Activated T-cell treated with anti-CD3 and anti-CD28 coated beads, Interleukin-2, amount 50 U/mL, for 72 hours (primary cell): Measurements from ENCODE around the gene KCNK4. TPM values are rescaled to one million over a fixed set of nuclear protein-coding genes. Genes with fewer than 3 reads are reported as not detected.
"Not testable (repeated sequence)": the region's sequence is repeated elsewhere in the genome, so short reads cannot be mapped to it uniquely, and the experiment has no call there.

Source experiments
- ATAC-seq, 2 donors: fragments of 150-1000 bp; cut with Tn5 transposase; replicated peaks in 1 of 2; 2 replicates each; pipeline ENCODE4 v1.10.0; 2021; ENCODE audit warnings: moderate library complexity in 2 of 2, mild to moderate bottlenecking in 1 of 2
- DNase-seq, 2 donors: peaks; one replicate each; pipeline ENCODE4 v3.0.0; 2021 to 2022; ENCODE audit warnings: mixed read lengths in 1 of 2
- H3K27ac Mint-ChIP-seq: one replicate; pipeline ENCODE4 v1.8.0; 2022; ENCODE audit warnings: mild to moderate bottlenecking, moderate library complexity, mixed read lengths
- H3K27me3 Mint-ChIP-seq: one replicate; pipeline ENCODE4 v1.8.0; 2022; ENCODE audit warnings: low read depth, mixed read lengths
- H3K36me3 Mint-ChIP-seq, 2 donors: one replicate each; pipeline ENCODE4 v1.8.0; 2022; ENCODE audit warnings: mixed read lengths in 2 of 2, mild to moderate bottlenecking in 1 of 2; ENCODE audit not compliant: insufficient read depth in 2 of 2
- H3K4me1 Mint-ChIP-seq: one replicate; pipeline ENCODE4 v1.8.0; 2022; ENCODE audit warnings: low read depth, mixed read lengths
- H3K4me3 Mint-ChIP-seq, 2 donors: one replicate each; pipeline ENCODE4 v1.8.0; 2022; ENCODE audit warnings: mild to moderate bottlenecking in 2 of 2, mixed read lengths in 2 of 2, moderate library complexity in 2 of 2
- H3K9me3 Mint-ChIP-seq, 2 donors: one replicate each; pipeline ENCODE4 v1.8.0; 2022; ENCODE audit warnings: mixed read lengths in 2 of 2
- total RNA-seq, 2 donors: library from RNA; stranded (reverse); gene quantifications; one replicate each; pipeline ENCODE4 v1.2.3, GENCODE V29; 2022

KCNK4 gene
- total RNA-seq, 2 donors from 2014 or later: 0.35 TPM; not detected in 1

DNA sequence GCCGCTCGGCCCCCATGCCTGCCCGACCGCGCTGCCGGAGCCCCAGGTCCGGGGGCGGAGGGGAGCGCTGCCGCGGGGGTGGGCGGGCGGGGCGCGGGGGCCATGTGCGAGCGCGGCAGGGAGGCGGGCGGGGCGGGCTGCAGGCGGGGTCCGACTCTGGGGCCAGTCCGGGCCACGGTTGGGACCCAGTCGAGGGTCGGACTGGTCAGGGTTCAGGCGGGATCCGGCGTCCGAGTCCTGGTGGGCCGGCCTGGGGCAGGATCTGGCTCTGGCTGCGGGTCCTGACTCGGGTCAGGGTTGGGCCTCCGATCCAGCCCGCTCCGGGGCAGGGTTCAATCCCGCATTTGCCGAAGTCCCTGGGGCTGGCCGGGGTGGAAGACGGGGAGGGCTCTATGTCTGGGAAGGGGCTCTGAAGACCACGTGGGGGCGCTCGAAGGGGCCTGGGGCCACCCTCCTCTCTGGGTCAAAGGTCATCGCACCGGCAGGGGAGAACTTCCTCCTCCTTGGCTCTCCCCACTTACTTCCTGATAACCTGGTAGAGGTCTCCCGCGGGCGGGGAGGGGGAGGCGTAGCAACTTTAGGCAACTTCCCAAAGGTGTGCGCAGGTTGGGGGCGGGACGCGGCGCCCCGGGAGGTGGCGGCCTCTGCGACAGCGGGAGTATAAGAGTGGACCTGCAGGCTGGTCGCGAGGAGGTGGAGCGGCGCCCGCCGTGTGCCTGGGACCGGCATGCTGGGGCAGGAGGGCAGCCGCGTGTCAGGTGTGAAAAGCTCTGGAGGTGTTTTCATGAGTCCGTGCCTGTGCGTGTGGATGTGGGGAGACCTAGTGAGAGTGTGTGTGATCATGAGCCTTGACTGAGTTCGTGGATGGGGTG, 14.8 kb downstream of the KCNK4 start:
- Mint-ChIP-seq H3K4me3 (peak overlapping the region; percentile 93 to 100), H3K4me1 (peaks cover 44% of the 10 kb centered on the region), H3K27ac (peak overlapping the region; percentile 23), H3K36me3 (peaks cover 0 to 10% of the 10 kb centered on the region in 2 donors), H3K9me3 (no peaks in the 10 kb centered on the region), H3K27me3 (peaks cover 11% of the 10 kb centered on the region)
- DNase-seq: peak; percentile 79 to 82
- ATAC-seq: peak; percentile 31 to 34

DNA sequence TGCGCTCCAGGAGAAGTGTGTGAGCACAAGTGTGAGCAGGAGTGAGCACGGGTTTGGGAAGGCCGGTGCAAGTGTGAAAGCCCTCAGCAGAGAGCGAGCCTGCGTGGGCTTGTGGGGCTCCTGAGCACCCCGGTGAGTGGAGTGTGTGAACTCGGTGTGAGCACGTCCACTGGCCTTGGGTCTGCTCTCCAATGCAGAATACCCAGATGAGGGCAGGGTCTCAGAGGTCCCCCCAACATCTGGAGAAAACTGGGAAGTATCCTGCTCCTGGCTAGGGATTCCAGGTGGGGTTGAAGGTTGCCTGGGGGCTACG, 15.4 kb downstream of the KCNK4 start:
- ATAC-seq (no peak), DNase-seq (no peak)
- Mint-ChIP-seq H3K9me3 (no peaks in the 10 kb centered on the region), H3K27me3 (peaks cover 5% of the 10 kb centered on the region), H3K36me3 (peaks cover 0 to 10% of the 10 kb centered on the region in 2 donors), H3K4me3 (peak overlapping the region; percentile 93 to 100), H3K4me1 (peaks cover 42% of the 10 kb centered on the region), H3K27ac (peak overlapping the region; percentile 23)

DNA sequence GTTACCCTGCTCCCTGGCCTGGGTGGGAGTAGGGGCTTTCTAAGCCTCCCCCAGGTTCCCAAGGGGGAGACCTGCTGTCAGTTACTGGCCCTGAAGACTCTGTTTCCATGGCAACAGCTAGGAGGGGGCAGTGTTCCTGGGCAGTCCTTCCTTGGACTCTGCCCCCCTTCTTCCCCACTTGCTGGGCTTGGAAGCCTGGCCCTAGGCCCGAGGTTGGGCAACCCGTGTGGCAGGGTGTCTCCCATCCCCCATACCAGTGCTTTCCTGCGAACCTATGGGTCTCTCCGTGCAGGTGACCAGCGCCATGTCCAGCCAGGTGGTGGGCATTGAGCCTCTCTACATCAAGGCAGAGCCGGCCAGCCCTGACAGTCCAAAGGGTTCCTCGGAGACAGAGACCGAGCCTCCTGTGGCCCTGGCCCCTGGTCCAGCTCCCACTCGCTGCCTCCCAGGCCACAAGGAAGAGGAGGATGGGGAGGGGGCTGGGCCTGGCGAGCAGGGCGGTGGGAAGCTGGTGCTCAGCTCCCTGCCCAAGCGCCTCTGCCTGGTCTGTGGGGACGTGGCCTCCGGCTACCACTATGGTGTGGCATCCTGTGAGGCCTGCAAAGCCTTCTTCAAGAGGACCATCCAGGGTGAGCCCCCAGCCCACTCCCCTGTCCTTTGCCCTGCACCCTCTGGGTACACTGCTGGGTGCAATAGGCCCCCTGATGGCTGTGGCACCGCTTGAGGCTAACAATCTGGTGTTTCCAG, 15.9 kb downstream of the KCNK4 start:
- H3K9me3 Mint-ChIP-seq: no peaks in the 10 kb centered on the region
- ATAC-seq: no peak
- H3K36me3 Mint-ChIP-seq: peaks cover 0 to 10% of the 10 kb centered on the region in 2 donors
- peak overlapping the region; percentile 93 to 100 for H3K4me3 Mint-ChIP-seq
- H3K27ac Mint-ChIP-seq: no peak overlapping the region
- peaks cover 42% of the 10 kb centered on the region for H3K4me1 Mint-ChIP-seq
- DNase-seq: no peak
- peaks cover under 1% of the 10 kb centered on the region for H3K27me3 Mint-ChIP-seq

DNA sequence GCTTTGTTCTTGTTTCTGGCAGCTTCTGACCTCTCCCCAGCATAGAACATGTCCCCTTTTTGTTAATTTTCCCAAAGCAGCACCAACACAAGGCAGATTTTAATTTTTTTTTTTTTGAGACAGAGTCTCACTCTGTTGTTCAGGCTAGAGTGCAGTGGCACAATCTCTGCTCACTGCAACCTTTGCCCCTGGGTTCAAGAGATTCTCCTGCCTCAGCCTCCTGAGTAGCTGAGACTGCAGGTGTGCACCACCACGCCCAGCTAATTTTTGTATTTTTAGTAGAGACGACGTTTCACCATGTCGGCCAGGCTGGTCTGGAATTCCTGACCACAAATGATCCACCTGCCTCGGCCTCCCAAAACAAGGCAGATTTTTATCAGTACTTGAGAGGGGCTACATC, 16.7 kb downstream of the KCNK4 start:
- peak overlapping the region; percentile 50 to 100 for H3K4me3 Mint-ChIP-seq
- not testable (repeated sequence) for ATAC-seq, H3K36me3 Mint-ChIP-seq, DNase-seq, H3K27me3 Mint-ChIP-seq, H3K9me3 Mint-ChIP-seq
- H3K27ac Mint-ChIP-seq: peak overlapping the region; percentile 61
- H3K4me1 Mint-ChIP-seq: peaks cover 47% of the 10 kb centered on the region

DNA sequence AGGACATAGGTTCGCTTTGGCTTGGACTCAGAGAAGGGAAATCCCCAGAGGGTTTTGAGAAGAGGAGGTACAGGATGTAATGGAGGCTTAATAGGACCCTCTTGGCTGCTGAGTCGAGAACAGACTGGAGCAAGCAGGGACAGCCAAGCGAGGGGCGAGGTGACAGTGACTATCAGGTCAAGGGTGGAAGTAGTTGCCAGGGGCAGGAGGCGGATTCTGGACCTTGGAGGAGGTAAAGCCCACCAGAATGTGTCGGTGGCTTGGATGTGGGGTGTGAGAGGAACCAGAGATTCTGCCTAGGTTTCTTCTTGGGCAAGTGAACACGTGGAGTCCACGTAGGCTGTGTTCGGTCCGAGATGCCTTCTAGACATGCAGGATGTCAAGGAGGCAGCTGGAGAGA, 21.8 kb downstream of the KCNK4 start:
- H3K4me1 Mint-ChIP-seq: peaks cover 42% of the 10 kb centered on the region
- no peaks in the 10 kb centered on the region for H3K9me3 Mint-ChIP-seq
- DNase-seq (no peak), ATAC-seq (no peak)
- no peak overlapping the region for H3K4me3 Mint-ChIP-seq
- peaks cover 0 to 2% of the 10 kb centered on the region in 2 donors for H3K36me3 Mint-ChIP-seq
- no peaks in the 10 kb centered on the region for H3K27me3 Mint-ChIP-seq
- H3K27ac Mint-ChIP-seq: peak overlapping the region; percentile 36

DNA sequence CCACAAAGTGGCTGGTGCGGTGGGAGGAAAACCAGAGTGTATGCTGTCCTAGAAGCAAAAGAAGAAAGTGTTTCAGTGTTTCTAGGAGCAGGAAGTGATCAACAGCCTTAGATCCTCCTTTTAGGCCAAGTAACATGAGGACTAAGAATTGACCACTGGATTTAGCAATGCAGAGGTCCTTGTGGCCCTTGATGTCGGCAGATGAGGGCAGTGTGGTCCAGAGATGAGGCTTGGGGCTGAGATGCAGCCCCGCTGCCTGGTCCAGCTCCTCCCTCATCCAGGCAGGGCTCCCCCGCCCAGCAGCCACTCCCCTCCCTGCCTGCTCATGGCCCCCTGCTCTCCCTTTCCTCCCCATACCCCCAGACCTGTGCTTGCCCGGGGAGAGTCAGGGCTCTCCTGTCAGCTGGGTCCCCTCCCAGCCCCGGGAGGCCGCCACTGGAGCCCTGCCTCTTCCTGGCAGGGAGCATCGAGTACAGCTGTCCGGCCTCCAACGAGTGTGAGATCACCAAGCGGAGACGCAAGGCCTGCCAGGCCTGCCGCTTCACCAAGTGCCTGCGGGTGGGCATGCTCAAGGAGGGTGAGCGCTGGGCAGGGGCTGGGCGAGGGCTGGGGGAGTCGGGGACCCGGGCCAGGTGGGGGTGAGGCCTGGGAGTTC, 22.5 kb downstream of the KCNK4 start:
- DNase-seq (no peak), ATAC-seq (no peak)
- Mint-ChIP-seq H3K36me3 (peaks cover 2 to 4% of the 10 kb centered on the region in 2 donors), H3K4me3 (no peak overlapping the region), H3K4me1 (peaks cover 44% of the 10 kb centered on the region), H3K27ac (no peak overlapping the region), H3K27me3 (no peaks in the 10 kb centered on the region), H3K9me3 (no peaks in the 10 kb centered on the region)

DNA sequence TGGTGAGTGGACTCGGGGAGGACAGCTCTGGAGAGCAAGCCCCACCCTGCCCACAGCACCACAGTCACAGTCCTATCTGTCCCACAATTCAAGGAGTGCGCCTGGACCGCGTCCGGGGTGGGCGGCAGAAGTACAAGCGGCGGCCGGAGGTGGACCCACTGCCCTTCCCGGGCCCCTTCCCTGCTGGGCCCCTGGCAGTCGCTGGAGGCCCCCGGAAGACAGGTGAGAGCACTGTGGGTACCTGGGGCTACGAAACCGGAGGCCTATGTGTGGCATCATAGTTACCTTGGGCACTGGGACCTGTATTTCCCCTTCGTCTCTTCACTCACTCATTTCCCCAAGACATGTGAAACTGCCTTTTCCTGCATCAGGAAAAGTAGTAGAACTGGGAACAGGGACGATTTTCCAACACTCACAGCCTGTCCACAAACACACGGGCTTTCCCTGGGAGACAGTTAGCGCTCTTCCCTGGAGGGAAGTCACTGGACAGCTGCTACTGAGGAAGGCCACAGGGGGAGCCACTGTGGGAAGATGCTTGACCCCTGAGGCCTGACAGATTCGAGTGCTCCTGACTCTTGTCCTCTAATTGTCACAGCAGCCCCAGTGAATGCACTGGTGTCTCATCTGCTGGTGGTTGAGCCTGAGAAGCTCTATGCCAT, 23.2 kb downstream of the KCNK4 start:
- Mint-ChIP-seq H3K9me3 (no peaks in the 10 kb centered on the region), H3K36me3 (peaks cover 7% of the 10 kb centered on the region in 2 donors), H3K4me3 (no peak overlapping the region), H3K27me3 (no peaks in the 10 kb centered on the region), H3K27ac (no peak overlapping the region), H3K4me1 (peaks cover 49% of the 10 kb centered on the region)
- ATAC-seq (no peak), DNase-seq (no peak)

DNA sequence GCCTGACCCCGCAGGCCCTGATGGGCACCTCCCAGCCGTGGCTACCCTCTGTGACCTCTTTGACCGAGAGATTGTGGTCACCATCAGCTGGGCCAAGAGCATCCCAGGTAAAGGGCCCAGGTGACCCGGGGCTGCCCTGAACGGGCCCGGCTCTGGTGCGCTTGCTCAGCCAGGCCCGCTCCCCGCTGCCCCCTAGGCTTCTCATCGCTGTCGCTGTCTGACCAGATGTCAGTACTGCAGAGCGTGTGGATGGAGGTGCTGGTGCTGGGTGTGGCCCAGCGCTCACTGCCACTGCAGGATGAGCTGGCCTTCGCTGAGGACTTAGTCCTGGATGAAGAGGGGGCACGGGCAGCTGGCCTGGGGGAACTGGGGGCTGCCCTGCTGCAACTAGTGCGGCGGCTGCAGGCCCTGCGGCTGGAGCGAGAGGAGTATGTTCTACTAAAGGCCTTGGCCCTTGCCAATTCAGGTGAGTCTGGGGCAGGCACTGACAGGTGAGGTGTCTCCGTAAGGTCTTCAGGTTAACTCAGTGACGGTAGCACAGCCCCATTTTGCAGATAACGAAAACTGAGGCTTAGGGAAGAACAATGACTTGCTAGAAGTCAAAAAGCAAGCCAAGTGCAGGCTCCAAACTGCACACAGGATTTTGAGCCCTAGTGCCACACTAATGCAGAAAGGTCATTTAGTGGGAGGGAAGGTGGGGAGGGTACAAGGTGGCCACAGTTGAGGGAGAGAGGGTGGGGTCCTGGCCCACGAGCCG, 23.9 kb downstream of the KCNK4 start:
- H3K9me3 Mint-ChIP-seq: no peaks in the 10 kb centered on the region
- no peak overlapping the region for H3K27ac Mint-ChIP-seq
- peaks cover 54% of the 10 kb centered on the region for H3K4me1 Mint-ChIP-seq
- H3K27me3 Mint-ChIP-seq: no peaks in the 10 kb centered on the region
- ATAC-seq (no peak), DNase-seq (no peak)
- peak overlapping the region in 1 of 2 donors; percentile 11 for H3K4me3 Mint-ChIP-seq
- H3K36me3 Mint-ChIP-seq: peaks cover 7% of the 10 kb centered on the region in 2 donors

DNA sequence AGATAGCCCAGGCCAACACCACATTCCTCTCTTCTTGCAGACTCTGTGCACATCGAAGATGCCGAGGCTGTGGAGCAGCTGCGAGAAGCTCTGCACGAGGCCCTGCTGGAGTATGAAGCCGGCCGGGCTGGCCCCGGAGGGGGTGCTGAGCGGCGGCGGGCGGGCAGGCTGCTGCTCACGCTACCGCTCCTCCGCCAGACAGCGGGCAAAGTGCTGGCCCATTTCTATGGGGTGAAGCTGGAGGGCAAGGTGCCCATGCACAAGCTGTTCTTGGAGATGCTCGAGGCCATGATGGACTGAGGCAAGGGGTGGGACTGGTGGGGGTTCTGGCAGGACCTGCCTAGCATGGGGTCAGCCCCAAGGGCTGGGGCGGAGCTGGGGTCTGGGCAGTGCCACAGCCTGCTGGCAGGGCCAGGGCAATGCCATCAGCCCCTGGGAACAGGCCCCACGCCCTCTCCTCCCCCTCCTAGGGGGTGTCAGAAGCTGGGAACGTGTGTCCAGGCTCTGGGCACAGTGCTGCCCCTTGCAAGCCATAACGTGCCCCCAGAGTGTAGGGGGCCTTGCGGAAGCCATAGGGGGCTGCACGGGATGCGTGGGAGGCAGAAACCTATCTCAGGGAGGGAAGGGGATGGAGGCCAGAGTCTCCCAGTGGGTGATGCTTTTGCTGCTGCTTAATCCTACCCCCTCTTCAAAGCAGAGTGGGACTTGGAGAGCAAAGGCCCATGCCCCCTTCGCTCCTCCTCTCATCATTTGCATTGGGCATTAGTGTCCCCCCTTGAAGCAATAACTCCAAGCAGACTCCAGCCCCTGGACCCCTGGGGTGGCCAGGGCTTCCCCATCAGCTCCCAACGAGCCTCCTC, 24.8 kb downstream of the KCNK4 start:
- H3K4me1 Mint-ChIP-seq: peaks cover 60% of the 10 kb centered on the region
- H3K27me3 Mint-ChIP-seq, H3K36me3 Mint-ChIP-seq, H3K9me3 Mint-ChIP-seq, DNase-seq, ATAC-seq: not testable (repeated sequence)
- H3K4me3 Mint-ChIP-seq: peak overlapping the region; percentile 88 to 92
- peak overlapping the region; percentile 98 for H3K27ac Mint-ChIP-seq

DNA sequence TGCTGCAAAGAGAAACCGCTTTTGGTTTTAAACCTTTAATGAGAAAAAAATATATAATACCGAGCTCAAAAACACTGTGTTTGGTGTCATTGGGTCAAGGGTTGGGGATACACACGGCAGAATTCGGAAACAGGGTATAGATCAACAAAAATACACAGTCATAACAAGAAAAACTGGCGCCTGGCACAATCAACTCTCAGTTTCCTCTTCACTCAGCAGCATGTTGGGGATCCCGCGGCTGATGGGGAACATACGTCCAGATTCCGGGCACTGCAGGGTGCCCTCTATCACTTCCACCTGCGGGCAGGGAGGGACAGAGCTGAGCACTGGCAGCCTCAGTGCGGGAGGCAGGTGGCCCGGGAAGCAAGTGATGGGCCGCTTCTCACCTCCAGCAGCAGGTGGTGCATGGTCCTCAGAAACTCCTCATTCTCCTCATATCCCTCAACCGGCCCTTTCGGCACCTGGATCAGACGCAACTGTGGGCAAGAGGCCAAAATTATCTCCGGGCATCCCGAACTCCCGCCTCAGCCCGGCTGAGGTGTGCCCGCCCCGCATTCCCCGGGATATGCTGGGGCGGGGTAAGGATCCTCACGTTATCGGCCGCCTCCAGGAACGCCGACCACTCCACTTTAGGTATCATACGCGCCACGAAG, 25.7 kb downstream of the KCNK4 start:
- H3K9me3 Mint-ChIP-seq: no peaks in the 10 kb centered on the region
- peak overlapping the region; percentile 98 for H3K27ac Mint-ChIP-seq
- DNase-seq (peak; percentile 45 to 47), ATAC-seq (peak; percentile 14 to 33)
- peaks cover 69% of the 10 kb centered on the region for H3K4me1 Mint-ChIP-seq
- H3K27me3 Mint-ChIP-seq: no peaks in the 10 kb centered on the region
- H3K4me3 Mint-ChIP-seq: peak overlapping the region; percentile 88 to 92
- peaks cover 9% of the 10 kb centered on the region in 2 donors for H3K36me3 Mint-ChIP-seq

DNA sequence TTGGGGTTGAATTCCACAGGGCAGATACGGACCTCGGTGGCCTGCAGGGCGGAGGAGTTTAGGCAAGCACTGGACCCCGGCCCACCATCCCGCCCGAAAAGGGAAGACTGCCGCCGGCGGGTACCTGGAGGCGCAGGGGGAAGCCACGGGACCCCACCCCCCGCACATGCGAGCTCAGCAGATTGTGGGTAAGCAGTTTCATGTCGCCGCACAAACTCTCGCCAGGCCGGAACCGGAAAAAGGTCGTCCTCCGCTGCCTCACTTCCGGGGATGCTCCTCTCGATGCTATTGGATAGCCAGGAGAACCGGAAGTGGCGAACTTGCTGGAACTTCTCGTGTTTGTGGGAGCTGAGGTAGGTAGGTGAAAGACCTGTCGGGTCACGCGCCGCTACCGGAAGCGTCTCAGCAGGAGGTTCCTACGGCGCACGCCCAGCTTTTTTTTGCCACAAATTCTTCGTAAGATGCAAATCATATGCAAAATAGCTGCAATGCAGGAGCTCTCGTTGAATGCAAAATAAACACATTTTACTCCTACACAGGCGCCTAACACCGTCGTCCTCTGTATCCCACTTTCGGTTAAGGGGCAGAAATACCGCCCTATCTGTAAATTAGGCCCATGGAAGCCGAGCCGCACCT, 26.3 kb downstream of the KCNK4 start, which contains the start of gene TRMT112:
Gene TRMT112, minus strand, starts transcription at position 235 of the 636 bp plus-strand sequence. Its CDS starts 33 bp downstream, at position 202.
- Mint-ChIP-seq H3K9me3 (no peaks in the 10 kb centered on the region), H3K4me1 (peaks cover 68% of the 10 kb centered on the region), H3K4me3 (peak within 1 kb of the TSS; percentile 88 to 92), H3K27me3 (no peaks in the 10 kb centered on the region), H3K27ac (peak within 1 kb of the TSS; percentile 98), H3K36me3 (peaks cover 9% of the 10 kb centered on the region in 2 donors)
- DNase-seq: peak; percentile 94 to 98
- peak; percentile 79 to 84 for ATAC-seq
